HG03103 (cell line): ENCODE results near the gene ARHGAP18.
"Not testable (repeated sequence)": the region's sequence is repeated elsewhere in the genome, so short reads cannot be mapped to it uniquely, and the experiment has no call there.

ENCODE experiments used
- ATAC-seq: cut with Tn5 transposase; IDR thresholded peaks from one replicate; pipeline ENCODE4 v1.9.1; 2021; ENCODE audit warnings: low read depth; ENCODE audit not compliant: unreplicated experiment

The ARHGAP18 gene

DNA sequence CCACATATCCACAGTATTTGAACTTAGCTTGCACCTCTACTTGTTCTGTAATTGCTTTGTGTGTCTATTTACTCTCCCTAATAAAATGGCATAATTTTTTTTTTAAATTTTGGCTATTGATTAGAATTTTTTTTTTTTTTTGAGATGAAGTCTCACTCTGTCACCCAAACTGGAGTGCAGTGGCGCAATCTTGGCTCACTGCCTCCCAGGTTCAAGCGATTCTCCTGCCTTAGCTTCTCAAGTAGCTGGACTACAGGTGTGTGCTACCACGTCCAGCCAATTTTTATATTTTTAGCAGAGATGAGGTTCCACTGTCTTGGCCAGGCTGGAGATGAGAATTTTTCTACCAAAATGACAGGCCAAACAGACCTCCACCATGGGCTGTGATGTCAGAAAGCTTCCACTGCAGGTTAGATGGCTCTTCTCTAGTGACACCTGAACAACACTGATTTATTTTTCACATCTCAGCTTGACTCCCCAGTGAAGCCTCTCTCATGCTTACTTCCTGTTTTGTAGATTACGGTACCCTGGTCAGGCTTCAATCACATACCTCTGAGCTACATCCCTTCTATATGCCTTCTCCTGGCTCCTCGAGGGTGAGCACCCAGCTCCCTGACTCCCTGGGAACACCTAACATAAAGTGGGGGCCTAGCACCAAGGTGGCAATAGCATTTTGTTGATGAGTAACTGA lies 112.8 kb downstream of the ARHGAP18 start:
- no peak for ATAC-seq

- ATAC-seq = no peak
Observed at GRCh38 chr6:129596522-129596921, 113.5 kb downstream of the ARHGAP18 start.

- no peak for ATAC-seq
Observed at GRCh38 chr6:129593233-129593564, 116.8 kb downstream of the ARHGAP18 start.

GRCh38 chr6:129592516-129593232 lies 117.3 kb downstream of the ARHGAP18 start:
- no peak for ATAC-seq

GRCh38 chr6:129590408-129591022 lies 119.5 kb downstream of the ARHGAP18 start:
- no peak for ATAC-seq

GRCh38 chr6:129586815-129587214 lies 123.2 kb downstream of the ARHGAP18 start:
- ATAC-seq = no peak

- ATAC-seq = no peak
Observed at GRCh38 chr6:129583866-129584265, 126.1 kb downstream of the ARHGAP18 start.

GRCh38 chr6:129578315-129578714 lies 131.7 kb downstream of the ARHGAP18 start:
- no peak for ATAC-seq

DNA sequence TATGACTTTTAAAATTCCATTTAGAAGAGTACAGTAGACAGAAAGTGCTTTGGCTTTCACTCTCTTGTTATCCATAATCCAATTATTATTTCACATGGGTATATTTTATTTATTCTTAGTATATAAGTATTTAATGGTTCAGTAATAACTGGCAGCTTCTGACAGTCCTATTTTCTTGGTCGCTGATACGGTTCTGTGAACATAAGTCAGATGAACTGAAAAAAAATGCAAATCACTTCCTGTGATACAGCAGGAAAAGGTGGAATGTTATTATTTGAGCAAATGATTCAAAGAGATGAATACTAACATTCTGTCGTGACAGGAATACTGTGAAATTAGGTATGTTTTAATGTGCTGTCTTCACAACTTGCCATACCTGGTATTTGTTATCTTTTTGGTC lies 132.3 kb downstream of the ARHGAP18 start:
- no peak for ATAC-seq

DNA sequence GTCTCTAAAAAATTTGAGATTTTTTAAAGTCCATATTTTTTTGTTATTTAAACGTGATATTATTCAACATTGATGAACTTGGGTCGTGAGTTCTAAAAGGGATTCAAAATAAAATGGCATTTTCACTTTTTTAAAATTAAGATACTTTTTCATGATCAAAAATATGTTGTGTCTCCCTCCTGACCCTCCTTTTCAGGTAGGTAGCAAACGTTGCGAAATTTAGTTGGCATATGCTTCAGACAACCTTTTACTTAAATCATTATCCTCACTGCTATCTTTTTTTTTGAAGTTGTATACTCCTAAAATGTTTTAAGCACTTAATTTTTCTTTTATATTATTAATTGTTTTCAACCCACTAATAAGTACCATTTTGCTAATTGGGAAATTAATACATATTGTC lies 133.5 kb downstream of the ARHGAP18 start:
- ATAC-seq = no peak

DNA sequence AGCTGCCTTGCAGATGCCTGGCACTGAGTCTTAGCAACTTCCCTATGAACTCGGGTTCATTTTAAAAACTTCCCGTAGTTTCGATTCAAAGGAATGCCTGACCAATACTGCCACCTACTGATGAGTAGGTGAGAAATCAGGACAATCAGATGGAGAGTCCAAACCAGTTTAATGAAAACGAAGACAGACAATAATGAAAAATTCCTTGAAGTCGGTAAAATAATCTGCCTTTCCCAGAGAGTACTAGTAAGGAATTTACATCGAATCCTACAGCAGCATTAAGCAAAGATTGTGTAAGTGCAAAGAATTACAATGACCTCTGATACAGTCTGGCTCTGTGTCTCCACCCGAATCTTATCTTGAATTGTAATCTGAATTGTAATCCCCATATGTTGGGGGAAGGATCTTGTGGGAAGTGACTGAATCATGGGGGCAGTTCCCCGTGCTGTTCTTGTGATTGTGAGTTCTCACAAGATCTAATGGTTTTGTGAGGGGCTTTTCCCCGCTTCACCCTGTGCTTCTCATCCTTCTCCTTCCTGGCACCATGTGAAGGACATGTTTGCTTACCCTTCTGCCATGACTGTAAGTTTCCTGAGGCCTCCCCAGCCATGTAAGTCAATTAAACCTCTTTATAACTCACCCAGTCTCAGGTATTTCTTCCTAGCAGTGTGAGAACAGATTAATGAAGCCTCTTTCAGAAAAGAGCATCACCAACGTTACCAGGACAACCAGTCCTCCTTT lies 134.4 kb downstream of the ARHGAP18 start:
- ATAC-seq = no peak

DNA sequence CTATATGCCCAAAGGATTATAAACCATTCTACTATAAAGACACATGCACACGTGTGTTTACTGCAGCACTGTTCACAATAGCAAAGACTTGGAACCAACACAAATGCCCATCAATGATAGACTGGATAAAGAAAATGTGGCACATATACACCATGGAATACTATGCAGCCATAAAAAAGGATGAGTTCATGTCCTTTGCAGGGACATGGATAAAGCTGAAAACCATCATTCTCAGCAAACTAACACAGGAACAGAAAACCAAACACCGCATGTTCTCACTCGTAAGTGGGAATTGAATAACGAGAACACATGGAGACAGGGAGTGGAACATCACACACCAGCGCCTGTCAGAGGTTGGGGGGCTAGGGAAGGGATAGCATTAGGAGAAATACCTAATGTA lies 135.4 kb downstream of the ARHGAP18 start:
- not testable (repeated sequence) for ATAC-seq

- not testable (repeated sequence) for ATAC-seq
Observed at GRCh38 chr6:129570929-129571328, 139.0 kb downstream of the ARHGAP18 start.

- ATAC-seq = no peak
Observed at GRCh38 chr6:129568015-129568414, 142.0 kb downstream of the ARHGAP18 start.

DNA sequence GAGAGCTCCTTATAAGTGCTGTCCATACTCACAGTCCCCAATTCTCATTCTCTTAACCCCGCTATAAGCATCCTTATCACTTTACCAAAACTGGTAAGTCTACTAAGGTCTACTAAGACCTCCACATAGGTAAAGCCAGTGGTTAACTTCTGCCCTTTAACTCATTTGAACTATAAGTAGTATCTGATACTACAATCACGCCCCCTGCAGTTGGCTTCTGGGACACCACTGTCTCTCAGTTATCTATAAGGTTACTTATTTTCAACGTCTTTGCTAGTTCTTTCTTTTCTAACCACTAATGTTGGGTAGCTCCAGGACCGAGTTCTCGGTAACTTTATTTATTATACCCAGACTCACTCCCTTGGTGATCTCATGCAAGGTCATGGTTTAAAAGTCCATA lies 142.6 kb downstream of the ARHGAP18 start:
- ATAC-seq = no peak

- no peak for ATAC-seq
Observed at GRCh38 chr6:129565811-129566210, 144.2 kb downstream of the ARHGAP18 start.

- no peak for ATAC-seq
Observed at GRCh38 chr6:129565366-129565765, 144.6 kb downstream of the ARHGAP18 start.

DNA sequence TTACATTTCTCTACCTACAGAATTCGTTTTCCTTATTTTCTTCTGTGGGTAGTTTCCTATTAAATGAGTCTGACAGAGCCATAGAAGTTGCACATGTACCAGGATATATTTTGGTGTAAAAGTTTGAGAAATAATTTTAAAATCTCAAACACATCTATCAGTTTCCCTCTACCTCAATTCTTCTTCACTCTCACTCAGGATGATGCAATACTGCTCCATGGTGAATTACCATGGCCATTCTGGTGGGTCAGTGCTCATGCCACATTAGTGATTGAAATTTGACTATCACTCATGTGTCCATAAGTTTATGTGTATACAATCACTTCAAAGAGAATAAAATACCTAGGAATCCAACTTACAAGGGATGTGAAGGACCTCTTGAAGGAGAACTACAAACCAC lies 151.7 kb downstream of the ARHGAP18 start:
- no peak for ATAC-seq

DNA sequence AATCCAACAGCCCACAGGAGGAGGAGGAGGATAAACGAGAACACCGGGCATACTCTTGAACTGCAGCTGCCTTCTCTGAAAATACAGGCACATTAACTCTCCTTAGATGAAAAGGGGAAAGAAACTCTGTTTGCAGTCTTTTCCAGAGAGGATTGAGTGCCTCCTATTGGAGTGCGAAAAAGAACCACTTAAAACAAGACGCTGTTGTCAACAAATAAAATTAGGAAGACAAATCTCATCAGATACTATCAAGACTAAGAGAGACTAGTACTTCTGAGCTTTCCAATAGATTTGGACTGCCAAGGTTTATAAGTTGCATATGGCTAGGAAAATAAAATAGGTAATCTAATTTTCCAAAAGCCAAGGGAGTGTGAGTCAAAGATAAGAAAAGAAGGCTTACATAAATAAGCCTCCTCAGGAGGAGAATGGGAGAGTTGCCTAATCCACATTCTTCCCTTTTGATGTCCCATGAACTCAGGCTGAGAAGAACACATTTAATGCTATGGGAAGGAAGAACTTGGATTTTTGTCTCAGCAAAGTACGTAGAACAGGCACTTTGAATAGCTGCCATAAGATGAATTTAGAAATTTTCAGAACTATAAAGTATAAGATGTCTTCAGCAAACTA lies 154.7 kb downstream of the ARHGAP18 start:
- ATAC-seq = no peak

DNA sequence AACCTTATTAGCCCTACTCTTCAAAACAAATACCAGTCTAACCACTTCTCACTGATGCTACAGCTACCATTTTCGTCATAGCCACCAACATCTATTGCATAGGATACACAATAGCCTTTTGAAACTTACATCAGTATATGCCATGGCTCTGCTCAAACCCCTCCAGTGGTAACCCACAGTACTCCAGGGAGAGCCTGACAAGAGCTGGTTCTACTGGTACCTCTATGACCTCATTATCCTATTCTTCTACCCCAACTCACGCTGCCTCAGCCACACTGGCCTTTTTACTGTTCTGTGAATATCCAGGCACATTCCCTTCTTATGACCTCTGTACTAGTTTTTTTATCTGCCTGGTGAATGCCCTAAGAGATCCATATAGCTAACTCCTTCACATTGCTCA lies 157.6 kb downstream of the ARHGAP18 start:
- no peak for ATAC-seq

DNA sequence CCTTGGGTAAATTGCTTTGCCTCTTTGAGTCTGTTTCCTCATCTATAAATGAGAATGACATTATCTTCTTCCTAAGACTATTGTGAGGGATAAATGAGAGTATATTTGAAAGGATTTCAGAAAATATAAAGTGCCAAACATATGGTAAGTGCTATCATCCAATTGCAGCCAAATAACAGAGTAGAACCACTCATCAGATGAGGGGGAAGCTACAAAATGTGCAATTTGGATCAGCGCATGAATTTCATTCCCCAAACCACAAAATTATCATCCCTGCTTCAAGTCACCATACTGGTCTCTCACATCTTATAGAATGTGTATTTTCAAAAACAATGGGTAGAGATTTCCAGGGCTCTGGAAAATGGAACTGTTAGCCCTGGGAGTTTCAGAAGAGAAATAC lies 158.5 kb downstream of the ARHGAP18 start:
- ATAC-seq = no peak
